C4-2B (cell line): ENCODE data around the gene LOXL4.

Source experiments
- ZFX ChIP-seq: fragments of 450-650 bp; IDR thresholded peaks from 2 replicates; pipeline ENCODE4 v1.6.1; 2017
- TF ChIP-seq, protein P1 (sequence below): fragments of 450-650 bp; conservative IDR thresholded peaks from 2 replicates; pipeline ENCODE4 v1.5.1; 2017; ENCODE audit warnings: mild to moderate bottlenecking

- TF ChIP-seq, protein P1, sequence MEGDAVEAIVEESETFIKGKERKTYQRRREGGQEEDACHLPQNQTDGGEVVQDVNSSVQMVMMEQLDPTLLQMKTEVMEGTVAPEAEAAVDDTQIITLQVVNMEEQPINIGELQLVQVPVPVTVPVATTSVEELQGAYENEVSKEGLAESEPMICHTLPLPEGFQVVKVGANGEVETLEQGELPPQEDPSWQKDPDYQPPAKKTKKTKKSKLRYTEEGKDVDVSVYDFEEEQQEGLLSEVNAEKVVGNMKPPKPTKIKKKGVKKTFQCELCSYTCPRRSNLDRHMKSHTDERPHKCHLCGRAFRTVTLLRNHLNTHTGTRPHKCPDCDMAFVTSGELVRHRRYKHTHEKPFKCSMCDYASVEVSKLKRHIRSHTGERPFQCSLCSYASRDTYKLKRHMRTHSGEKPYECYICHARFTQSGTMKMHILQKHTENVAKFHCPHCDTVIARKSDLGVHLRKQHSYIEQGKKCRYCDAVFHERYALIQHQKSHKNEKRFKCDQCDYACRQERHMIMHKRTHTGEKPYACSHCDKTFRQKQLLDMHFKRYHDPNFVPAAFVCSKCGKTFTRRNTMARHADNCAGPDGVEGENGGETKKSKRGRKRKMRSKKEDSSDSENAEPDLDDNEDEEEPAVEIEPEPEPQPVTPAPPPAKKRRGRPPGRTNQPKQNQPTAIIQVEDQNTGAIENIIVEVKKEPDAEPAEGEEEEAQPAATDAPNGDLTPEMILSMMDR = no peak
- TF ChIP-seq ZFX = no peak
Observed at GRCh38 chr10:98261436-98262277, 6.3 kb downstream of the LOXL4 start.
